Muscle of back (tissue), 11 donors: ENCODE measurements around the gene NTM. TPM values are rescaled to one million over a fixed set of nuclear protein-coding genes. Genes with fewer than 3 reads are reported as not detected.
"Not testable (repeated sequence)": the region's sequence is repeated elsewhere in the genome, so short reads cannot be mapped to it uniquely, and the experiment has no call there.

ENCODE experiments used
- DNase-seq, 3 donors: peaks; one replicate each; pipeline versions ENCODE4 v3.0.0 to v3.0.0-alpha.2; 2013
- polyA plus RNA-seq, 10 donors: library from polyadenylated mRNA; unstranded; fragments of 120-200 nt; gene quantifications; one replicate each; pipeline ENCODE4 v1.2.1, GENCODE V29; 2013; ENCODE audit not compliant: insufficient read length in 10 of 10

Gene NTM
- polyA plus RNA-seq, 10 donors, result 12.7 to 28.4 (median 21.0) TPM

GRCh38 chr11:131421066-131421855 is 50.8 kb downstream of the NTM start:
- no peak for DNase-seq

DNA sequence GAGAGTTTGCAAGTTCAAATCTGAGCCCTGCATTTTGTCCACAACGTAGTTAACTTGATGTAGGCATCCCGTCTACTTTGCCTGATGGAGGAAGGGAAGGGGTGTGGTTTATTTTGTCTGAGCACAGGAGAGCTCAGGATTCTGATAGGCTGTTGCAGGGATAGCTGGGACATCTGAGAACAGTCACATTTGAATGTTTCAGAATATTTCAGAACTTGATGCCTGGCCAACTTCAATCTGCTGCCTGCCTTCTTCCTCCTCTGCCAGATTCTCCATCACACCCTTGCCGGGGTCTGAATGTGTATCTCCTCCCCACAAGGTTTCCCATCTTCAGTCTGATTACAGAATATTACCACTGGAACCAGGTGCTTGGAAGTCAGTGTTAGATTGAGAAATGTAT is 51.6 kb downstream of the NTM start:
- DNase-seq, result no peak

- DNase-seq, result peak in 1 of 3 donors; percentile 22
Measured at GRCh38 chr11:131422496-131422895, 52.1 kb downstream of the NTM start.

DNA sequence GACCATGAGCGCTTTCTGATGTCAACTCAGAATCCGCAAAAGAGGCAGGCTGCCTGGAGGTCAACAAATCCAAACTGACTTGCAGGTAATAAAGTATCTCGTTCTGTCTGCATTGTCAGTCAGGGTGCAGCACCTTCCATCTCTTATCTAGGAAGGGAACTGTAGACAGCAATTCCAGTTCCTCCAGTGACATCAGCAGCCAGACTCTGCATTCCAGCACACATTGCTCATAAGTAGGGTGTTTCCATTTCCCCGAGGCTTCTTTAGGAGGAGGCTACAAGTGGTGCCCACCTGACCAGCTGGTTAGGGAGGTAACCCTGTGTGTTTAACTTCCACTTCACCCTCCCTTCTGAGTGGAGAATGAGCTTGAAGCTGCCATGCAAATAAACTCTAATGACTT is 53.3 kb downstream of the NTM start:
- no peak for DNase-seq

DNA sequence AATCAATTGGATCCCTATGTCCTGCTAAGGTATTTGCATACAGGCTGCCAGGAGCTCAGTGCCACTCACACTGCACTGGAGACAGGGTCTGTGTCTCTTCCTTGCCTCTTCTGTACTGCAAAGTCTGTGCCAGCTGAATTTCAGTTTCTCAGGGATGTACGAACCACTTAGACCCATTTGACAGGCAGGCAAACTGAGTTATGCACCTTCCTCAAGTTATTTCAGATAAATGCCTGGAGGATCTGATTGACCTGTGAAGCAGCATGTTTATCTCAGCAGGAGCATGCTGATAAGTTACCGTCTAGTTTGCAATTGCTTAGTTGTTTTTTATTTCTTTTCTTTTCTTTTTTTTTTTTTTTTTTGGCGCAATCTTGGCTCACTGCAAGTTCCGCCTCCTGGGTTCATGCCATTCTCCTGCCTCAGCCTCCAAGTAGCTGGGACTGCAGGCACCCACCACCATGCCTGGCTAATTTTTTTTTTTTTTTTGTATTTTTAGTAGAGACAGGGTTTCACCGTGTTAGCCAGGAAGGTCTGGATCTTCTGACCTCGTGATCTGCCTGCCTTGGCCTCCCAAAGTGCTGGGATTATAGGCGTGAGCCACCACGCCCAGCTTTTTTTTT is 54.0 kb downstream of the NTM start:
- not testable (repeated sequence) for DNase-seq

DNA sequence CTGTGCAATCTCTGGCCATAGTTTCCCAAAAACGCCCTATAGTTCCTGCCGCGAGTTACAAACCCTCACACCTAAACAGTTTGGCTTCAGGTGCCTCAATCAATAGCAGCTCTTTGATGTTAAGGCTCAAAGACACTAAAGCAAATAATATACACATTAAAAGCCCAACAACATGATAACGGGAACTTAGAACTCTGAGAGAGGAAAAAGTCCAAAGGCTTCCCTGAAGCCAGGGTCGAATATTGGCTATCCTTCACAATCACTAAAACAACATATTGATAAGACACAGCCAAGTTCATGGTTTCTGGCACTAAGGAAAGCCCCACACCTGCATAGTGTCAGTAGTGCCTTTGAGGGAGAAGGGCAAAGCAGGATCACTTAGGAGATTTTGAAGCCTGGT is 54.9 kb downstream of the NTM start:
- no peak for DNase-seq

- DNase-seq, result no peak
Measured at GRCh38 chr11:131428853-131429252, 58.4 kb downstream of the NTM start.

DNA sequence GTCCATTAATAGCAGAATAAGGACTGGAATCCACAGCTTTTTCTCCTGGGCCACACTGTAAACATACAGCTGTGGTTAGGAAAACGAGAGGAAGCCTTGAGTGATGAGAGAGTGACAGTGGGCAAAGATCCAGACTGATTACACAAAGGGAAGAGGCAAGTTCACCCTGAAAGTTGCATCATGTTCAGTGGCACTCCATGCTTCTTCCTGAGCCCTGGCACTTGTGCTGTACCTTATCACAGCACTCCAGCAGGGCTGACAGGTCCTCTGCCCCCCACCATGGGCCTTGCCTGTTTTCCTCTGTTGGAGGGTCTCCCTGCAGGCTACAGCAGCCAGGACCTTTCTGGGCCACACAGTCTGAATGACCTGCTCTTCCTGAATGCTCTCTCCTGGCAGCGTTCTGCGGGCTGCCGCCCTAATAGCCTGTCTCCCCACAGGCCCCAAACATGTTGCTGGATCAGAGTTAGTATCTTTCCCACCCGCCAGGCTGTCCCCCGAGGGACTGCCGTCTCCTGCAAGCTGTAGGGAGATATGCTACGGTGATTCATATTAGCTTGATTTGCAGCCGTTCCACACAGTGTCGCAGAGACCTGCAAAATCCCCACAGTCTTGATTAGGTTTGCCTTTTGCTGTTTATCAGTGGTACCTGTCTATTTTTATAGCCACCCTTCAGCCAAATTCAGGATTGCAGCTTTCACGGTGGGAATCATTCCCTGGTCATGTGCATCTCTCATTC is 60.2 kb downstream of the NTM start:
- no peak for DNase-seq

DNA sequence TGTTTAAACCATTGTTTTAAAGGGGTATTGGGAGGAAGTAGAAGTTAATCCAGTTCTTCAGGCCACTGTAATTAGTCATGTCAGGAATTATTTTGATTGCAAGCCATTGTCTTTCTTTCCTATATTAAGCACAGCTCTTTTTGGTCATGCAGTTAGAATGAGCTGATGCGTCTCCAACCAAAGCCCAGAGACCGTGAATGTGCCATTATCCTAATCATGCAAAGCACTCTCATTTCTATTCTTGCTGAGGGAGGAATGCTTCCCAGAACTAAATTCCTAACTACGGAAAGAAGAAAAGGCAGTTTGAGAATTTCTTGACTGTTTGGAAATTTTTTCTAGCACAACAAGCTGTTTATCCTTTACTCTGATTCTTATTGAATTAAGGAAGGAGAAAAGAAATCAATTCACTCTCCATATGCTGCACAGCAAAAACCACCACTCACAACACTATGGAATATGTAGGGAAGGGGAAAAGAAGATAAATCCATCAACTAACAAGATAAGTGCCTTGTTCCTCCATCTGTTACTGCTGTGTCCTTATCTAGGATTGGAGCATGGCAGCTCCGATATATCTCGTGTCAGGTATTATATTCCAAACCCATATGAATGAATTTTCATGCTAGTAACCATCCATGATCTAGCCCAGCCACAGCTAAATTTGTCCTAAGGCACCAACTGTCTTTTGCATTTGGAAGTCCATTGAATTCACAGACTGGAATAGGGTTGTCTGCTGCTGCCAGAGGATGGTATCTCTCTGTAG is 70.8 kb downstream of the NTM start:
- DNase-seq, result no peak

GRCh38 chr11:131446590-131447275 is 76.3 kb downstream of the NTM start:
- DNase-seq, result peak; percentile 23 to 57 (median 56)

GRCh38 chr11:131447277-131447815 is 76.9 kb downstream of the NTM start:
- no peak for DNase-seq

- DNase-seq, result no peak
Measured at GRCh38 chr11:131447898-131448297, 77.5 kb downstream of the NTM start.

- DNase-seq, result no peak
Measured at GRCh38 chr11:131449036-131450019, 78.9 kb downstream of the NTM start.

GRCh38 chr11:131454490-131454889 is 84.1 kb downstream of the NTM start:
- no peak for DNase-seq

- no peak for DNase-seq
Measured at GRCh38 chr11:131454989-131455388, 84.6 kb downstream of the NTM start.

DNA sequence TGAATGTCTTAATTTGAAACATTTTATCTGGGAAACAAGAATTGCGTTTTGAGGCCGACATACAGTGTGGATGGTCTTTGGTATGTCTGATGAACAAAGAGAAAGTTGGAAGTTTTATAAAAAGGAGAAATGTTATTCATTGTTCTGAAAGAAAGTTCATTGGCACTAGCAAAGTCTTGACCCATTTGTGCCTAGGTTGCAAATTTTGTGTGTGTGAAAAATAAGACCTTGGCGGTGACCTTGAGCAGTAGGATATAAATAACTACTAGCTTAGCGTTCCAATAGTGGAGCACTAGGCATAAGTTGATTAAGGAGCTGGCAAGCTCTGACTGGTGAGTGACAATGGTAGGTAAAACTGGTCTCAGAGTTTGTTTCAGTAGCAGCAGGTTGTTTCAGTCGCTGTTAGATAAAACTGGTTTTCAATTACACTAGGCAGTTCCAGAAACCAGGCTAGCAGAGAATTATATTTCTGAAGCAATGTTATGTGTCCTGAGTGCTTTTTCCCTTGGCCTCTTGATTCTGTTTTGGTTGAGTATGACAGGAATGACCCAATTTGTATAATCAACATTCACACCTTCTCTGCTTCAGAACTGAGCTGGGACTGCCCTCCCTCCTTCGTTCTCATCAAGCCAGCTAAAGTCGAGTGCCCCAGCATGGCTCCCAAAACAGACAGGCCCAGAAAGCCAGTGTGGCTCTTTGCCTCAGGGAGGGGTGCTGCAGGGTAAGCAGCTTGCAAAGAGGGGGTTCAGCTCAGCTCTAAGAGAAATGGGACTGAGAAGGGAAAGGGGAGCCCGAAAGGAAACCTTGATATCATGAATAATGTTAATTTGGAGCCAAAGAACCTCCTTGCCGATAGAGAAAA is 85.7 kb downstream of the NTM start:
- no peak for DNase-seq

GRCh38 chr11:131457163-131457562 is 86.7 kb downstream of the NTM start:
- no peak for DNase-seq

DNA sequence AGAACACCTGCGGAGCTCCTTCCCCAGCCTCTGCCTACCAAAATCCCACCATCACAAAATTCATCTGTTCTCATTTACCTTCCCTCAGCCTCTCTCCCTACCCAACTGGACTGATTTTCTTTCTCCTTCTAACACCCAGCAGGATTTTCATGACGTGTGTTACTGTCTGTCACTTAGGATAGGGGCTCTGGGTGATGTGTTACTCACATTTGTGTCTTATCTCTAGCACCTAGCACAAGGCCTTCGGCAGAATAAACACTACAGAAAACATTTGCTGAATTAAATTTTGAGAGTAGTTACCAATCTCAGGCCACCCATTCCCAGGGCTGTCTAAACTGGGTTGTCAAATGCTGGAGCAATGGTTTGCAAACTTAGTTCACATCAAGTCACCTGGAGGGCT is 88.0 kb downstream of the NTM start:
- DNase-seq, result no peak

DNA sequence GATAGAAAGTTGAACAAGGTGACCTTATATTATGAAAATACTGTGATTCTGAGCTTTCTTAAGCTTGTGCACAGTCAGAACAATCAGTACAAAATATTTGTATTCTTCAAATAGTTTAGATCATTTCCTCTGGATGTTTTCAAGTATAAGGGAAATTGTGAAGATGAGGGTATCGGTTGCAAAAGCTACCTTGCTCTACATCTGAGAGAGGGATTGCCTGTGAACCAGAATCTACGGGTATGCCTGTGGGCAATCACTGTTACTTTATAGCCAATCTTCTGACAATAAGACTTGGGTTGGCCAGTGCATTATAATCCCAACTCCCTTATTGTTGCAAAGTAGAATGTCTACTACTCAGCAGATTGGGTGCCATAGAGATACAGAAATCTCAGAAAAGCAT is 90.5 kb downstream of the NTM start:
- no peak for DNase-seq
